ENCODE results near the gene PCBP3.

DNA sequence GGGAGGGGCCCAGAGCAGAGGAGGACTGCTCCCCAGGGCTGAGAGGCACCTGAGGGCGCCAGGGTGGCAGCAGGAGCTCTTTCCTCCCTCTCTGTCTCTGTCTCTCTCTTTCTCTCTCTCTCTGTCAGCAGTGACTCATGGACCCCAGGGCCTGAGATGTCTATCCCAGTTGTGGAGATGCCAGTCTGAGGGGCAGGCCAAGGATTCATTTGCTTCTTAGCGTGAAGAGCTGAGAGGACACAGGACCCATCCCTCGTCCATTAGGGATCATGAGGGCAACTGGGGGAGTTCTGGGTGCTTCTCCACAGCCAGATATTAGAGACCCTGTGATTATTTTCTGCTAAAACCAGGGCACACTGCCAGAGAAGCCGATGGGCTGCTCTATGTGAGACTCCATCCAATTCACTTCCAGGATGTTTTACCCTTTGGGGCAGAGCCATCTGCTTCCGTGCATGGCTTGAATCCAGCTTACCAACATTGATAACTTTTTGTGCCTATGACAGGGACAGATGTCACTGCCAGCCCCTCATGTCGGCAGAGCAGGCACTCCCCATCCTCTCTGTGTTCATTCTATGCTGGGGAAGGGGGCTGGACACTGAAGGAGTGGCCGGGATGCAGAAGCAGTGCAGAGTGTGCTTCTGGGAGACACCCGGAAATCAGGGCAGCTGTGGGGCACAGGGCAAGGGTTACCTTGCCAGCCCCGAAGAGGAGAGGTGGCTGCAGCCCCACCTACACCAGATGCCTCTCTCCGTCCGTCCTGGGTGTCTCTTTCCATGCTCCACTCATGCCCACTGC, 4.1 kb upstream of the PCBP3 start:
- TF ChIP-seq EP300 (conservative IDR thresholded peaks at IDR 0.05; ENCODE audit: poor library complexity, severe bottlenecking) (no peak), EZH2 (IDR thresholded peaks at IDR 0.05; ENCODE audit: borderline replicate concordance, insufficient read depth, low read length, poor library complexity, severe bottlenecking) (no peak), POLR2AphosphoS5 (IDR thresholded peaks at IDR 0.05) (no peak), MXI1 (conservative IDR thresholded peaks at IDR 0.05; ENCODE audit: poor library complexity, severe bottlenecking) (no peak), SMC3 (conservative IDR thresholded peaks at IDR 0.05; ENCODE audit: poor library complexity) (no peak)
- TF ChIP-seq, protein P1, sequence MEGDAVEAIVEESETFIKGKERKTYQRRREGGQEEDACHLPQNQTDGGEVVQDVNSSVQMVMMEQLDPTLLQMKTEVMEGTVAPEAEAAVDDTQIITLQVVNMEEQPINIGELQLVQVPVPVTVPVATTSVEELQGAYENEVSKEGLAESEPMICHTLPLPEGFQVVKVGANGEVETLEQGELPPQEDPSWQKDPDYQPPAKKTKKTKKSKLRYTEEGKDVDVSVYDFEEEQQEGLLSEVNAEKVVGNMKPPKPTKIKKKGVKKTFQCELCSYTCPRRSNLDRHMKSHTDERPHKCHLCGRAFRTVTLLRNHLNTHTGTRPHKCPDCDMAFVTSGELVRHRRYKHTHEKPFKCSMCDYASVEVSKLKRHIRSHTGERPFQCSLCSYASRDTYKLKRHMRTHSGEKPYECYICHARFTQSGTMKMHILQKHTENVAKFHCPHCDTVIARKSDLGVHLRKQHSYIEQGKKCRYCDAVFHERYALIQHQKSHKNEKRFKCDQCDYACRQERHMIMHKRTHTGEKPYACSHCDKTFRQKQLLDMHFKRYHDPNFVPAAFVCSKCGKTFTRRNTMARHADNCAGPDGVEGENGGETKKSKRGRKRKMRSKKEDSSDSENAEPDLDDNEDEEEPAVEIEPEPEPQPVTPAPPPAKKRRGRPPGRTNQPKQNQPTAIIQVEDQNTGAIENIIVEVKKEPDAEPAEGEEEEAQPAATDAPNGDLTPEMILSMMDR (IDR thresholded peaks at IDR 0.05; ENCODE audit: poor library complexity, severe bottlenecking) = no peak

Data from neural cell (in vitro differentiated cells).